BLaER1 treated with 17β-estradiol and CSF1 and Interleukin-3, amounts not matched to agents 10 nM and 100 nM (cell line): ENCODE data around the gene AFF3.
"Not testable (repeated sequence)": the region's sequence is repeated elsewhere in the genome, so short reads cannot be mapped to it uniquely, and the experiment has no call there.

Experiments used
- H3K27ac ChIP-seq, 11 experiments: shearing (Covaris generic); formaldehyde crosslinking; 2 replicates each; pipeline ENCODE4 v1.8.1; 2022
- H3K27me3 ChIP-seq, 11 experiments: shearing (Covaris generic); formaldehyde crosslinking; 2 replicates each; pipeline ENCODE4 v1.8.1; 2022
- H3K36me3 ChIP-seq, 11 experiments: shearing (Covaris generic); formaldehyde crosslinking; 2 replicates each; pipeline ENCODE4 v1.8.1; 2022
- H3K4me1 ChIP-seq, 10 experiments: shearing (Covaris generic); formaldehyde crosslinking; 2 replicates each; pipeline ENCODE4 v1.8.1; 2022
- H3K4me2 ChIP-seq, 11 experiments: shearing (Covaris generic); formaldehyde crosslinking; 2 replicates each; pipeline ENCODE4 v1.8.1; 2022
- H3K4me3 ChIP-seq, 10 experiments: shearing (Covaris generic); formaldehyde crosslinking; 2 replicates each; pipeline ENCODE4 v1.8.1; 2022
- H3K9ac ChIP-seq, 11 experiments: shearing (Covaris generic); formaldehyde crosslinking; 2 replicates each; pipeline ENCODE4 v1.8.1; 2022
- H3K9me3 ChIP-seq, 11 experiments: shearing (Covaris generic); formaldehyde crosslinking; replicated peaks in 1 of 11; 2 replicates each; pipeline ENCODE4 v1.8.1; 2022
- H4K20me1 ChIP-seq, 11 experiments: shearing (Covaris generic); formaldehyde crosslinking; 2 replicates each; pipeline ENCODE4 v1.8.1; 2022
- Cebpa-rat ChIP-seq, 11 experiments: shearing (Covaris generic); IDR thresholded peaks; 2 replicates each; pipeline ENCODE4 v1.8.1; 2022

AFF3 gene

DNA sequence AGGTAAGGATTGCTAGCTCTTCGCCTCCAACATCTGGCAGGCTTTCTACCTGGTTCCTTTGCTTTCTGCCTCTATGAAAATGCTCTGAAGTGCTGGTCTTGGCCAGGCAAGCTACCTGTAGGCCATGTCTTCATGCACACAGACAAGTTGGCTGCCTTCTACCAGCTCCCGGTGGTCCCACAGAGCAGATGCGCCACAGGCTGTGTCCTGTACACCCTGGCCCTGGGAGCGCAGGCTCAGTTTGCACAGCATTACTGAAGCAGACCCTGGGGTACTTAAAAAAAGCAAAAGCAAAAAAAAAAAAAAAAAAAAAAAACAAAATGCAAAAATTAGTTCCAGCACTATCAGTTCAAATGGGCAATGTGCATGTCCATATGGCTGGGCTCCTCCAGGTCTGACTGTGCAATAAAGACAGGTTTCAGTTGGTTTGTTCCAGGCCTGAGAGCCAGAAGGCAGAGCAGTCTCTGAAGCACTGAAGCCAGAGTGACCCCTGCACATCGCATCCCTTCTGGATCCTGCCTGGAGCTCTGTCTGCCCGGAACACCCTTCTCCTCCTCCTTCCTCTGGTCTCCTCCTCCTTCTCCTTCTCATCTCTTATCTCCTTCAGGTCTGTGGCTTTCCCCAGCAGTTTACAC is 364.6 kb downstream of the AFF3 start:
- peaks cover 0 to 6% (median 0%) of the 10 kb centered on the region in 11 experiments; a peak in 2 of 22 replicates for H4K20me1 ChIP-seq
- no peak overlapping the region for H3K4me3 ChIP-seq
- H3K36me3 ChIP-seq: peaks cover 0 to 37% (median 6%) of the 10 kb centered on the region in 11 experiments; a peak in 7 of 22 replicates
- no peak overlapping the region for H3K9ac ChIP-seq
- no peak for TF ChIP-seq Cebpa-rat (IDR thresholded peaks at IDR 0.05)
- no peak overlapping the region for H3K27ac ChIP-seq
- peaks cover 10 to 50% (median 36%) of the 10 kb centered on the region in 11 experiments; a peak in 20 of 22 replicates for H3K9me3 ChIP-seq
- H3K4me1 ChIP-seq: peaks cover 24 to 78% (median 29%) of the 10 kb centered on the region in 10 experiments
- H3K4me2 ChIP-seq: peak overlapping the region in 3 of 11 experiments; percentile 59 to 80 (median 70); a peak in 5 of 22 replicates
- H3K27me3 ChIP-seq: no peaks in the 10 kb centered on the region

DNA sequence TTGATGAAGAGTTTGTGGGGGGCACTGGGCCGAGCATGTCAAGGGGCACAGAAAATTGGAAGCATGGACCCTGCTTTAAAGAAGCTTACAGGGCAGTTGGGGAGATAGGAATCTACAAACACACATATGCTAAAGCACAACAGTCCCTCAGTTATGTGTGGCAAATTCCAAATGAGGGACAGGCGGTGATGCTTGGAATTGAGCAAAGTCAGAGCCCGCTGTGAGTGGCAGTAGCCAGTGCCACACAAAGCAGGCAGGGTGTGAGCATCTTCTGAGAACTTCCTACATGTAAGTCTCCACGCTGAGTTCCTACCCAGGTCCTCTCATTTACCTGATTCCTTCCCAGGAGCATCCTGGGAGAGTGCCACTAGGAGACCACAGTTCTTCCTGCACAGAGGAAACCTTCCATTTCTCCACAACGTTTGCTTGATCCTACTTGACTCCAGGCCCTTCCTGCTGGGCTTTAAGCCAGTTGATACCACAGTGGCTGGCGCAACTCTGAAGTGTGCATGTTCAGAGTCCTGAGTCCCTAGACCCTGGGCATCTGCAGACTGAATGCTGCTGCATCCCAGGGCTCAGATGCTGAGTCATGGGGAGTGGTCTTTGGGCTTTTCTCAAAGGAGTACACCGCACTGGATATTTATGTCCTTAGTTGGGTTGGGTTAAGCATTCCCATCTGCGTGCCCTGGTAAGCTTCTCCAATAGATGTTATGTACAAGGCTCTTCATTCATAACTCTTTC is 365.3 kb downstream of the AFF3 start:
- no peaks in the 10 kb centered on the region for H3K27me3 ChIP-seq

DNA sequence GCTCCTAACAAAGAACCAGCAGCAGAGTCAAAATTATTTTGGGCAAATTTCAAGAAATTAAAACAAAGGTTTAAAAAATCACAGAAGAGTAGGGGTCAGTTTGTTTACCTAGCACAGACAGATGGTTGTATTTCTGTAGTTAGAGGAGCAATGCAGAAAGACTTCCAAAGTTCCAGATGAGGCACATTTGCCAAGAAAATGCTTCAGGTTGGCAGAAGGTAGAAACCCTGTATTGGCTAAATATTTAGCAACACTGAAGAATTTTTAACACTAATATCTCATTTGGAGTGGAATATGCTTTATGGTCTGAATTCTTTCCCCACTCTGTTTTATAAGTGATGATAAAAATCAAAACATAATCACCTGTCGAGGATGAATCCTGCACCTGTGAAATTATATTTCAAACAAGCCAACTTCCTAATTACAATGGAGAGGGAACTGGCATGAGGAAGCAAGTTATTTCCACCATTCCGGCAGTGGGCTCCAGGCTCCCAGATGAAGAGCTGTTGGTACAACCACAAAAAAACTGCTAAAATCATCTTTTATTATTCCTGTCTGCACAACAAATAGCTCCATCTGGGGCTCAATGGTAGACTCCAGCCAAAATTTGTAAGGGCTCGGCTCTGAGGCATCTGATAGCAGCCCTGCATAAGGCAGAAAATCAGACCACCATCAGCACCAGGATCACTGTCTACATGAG is 366.0 kb downstream of the AFF3 start:
- Histone ChIP-seq H3K4me3 (no peak overlapping the region), H3K4me2 (peak overlapping the region in 10 of 11 experiments; percentile 0 to 80 (median 25); a peak in 13 of 22 replicates), H4K20me1 (peaks cover 0 to 7% (median 0%) of the 10 kb centered on the region in 11 experiments; a peak in 2 of 22 replicates), H3K36me3 (peaks cover 0 to 37% (median 6%) of the 10 kb centered on the region in 11 experiments; a peak in 7 of 22 replicates), H3K9ac (no peak overlapping the region), H3K27ac (no peak overlapping the region), H3K27me3 (no peaks in the 10 kb centered on the region), H3K4me1 (peaks cover 38 to 83% (median 43%) of the 10 kb centered on the region in 10 experiments), H3K9me3 (peaks cover 10 to 50% (median 36%) of the 10 kb centered on the region in 11 experiments; a peak in 20 of 22 replicates)
- no peak for TF ChIP-seq Cebpa-rat (IDR thresholded peaks at IDR 0.05)

More for the DNA sequence above, 365.3 kb downstream of the AFF3 start:
- no peak for TF ChIP-seq Cebpa-rat (IDR thresholded peaks at IDR 0.05)
- H4K20me1 ChIP-seq: peaks cover 0 to 7% (median 0%) of the 10 kb centered on the region in 11 experiments; a peak in 2 of 22 replicates
- H3K4me2 ChIP-seq: peak overlapping the region in 10 of 11 experiments; percentile 0 to 80 (median 25); a peak in 11 of 22 replicates
- peaks cover 10 to 50% (median 36%) of the 10 kb centered on the region in 11 experiments; a peak in 20 of 22 replicates for H3K9me3 ChIP-seq
- no peak overlapping the region for H3K9ac ChIP-seq
- peaks cover 0 to 37% (median 6%) of the 10 kb centered on the region in 11 experiments; a peak in 7 of 22 replicates for H3K36me3 ChIP-seq
- H3K4me3 ChIP-seq: no peak overlapping the region
- H3K4me1 ChIP-seq: peaks cover 31 to 78% (median 36%) of the 10 kb centered on the region in 10 experiments
- no peak overlapping the region for H3K27ac ChIP-seq

DNA sequence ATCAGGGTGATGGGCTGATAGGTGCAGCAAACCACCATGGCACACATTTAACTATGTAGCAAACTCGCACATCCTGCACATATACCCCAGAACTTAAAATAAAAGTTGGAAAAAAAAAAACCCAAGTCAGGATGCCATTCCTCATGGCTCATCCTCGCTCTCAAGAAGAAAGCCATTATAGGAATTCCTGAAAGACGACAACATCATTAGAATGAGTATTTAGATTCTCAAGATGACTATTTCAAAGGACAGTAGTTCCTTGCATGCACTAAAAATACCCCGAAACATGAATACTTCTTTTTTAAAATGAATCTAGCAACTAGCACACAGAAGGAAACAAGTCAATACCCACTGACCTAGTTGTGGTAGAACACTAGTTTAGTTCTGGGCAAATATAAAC is 366.8 kb downstream of the AFF3 start:
- Histone ChIP-seq H3K27me3 (no peaks in the 10 kb centered on the region), H3K9me3 (peaks cover 10 to 54% (median 37%) of the 10 kb centered on the region in 11 experiments; a peak in 20 of 22 replicates), H3K4me2 (peak overlapping the region in 5 of 11 experiments; percentile 17 to 80 (median 59); a peak in 9 of 22 replicates), H3K4me1 (peaks cover 40 to 86% (median 47%) of the 10 kb centered on the region in 10 experiments), H3K27ac (no peak overlapping the region), H4K20me1 (peaks cover 0 to 7% (median 0%) of the 10 kb centered on the region in 11 experiments; a peak in 2 of 22 replicates), H3K36me3 (peaks cover 0 to 40% (median 9%) of the 10 kb centered on the region in 11 experiments; a peak in 9 of 22 replicates), H3K4me3 (no peak overlapping the region), H3K9ac (no peak overlapping the region)
- no peak for TF ChIP-seq Cebpa-rat (IDR thresholded peaks at IDR 0.05)

DNA sequence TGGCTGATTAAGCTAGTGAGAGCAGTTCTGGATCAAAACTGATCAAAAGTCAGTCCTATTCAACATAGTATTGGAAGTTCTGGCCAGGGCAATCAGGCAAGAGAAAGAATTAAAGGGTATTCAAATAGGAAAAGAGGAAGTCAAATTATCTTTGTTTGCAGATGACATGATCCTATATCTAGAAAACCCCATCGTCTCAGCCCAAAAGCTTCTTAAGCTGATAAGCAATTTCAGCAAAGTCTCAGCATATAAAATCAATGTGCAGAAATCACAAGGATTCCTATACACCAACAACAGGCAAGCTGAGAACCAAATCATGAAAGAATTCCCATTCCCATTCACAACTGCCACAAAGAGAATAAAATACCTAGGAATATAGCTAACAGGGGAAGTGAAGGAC is 368.7 kb downstream of the AFF3 start:
- not testable (repeated sequence) for H3K9ac ChIP-seq, H4K20me1 ChIP-seq, H3K27me3 ChIP-seq, H3K4me3 ChIP-seq
- Histone ChIP-seq H3K4me2 (peak overlapping the region; percentile 59 to 91 (median 79)), H3K27ac (peak overlapping the region in 2 of 11 experiments; percentile 3 to 87; a peak in 2 of 22 replicates), H3K36me3 (peaks cover 0 to 46% (median 20%) of the 10 kb centered on the region in 11 experiments; a peak in 14 of 22 replicates), H3K4me1 (peaks cover 40 to 94% (median 52%) of the 10 kb centered on the region in 10 experiments), H3K9me3 (peaks cover 13 to 59% (median 43%) of the 10 kb centered on the region in 11 experiments; a peak in 20 of 22 replicates)

DNA sequence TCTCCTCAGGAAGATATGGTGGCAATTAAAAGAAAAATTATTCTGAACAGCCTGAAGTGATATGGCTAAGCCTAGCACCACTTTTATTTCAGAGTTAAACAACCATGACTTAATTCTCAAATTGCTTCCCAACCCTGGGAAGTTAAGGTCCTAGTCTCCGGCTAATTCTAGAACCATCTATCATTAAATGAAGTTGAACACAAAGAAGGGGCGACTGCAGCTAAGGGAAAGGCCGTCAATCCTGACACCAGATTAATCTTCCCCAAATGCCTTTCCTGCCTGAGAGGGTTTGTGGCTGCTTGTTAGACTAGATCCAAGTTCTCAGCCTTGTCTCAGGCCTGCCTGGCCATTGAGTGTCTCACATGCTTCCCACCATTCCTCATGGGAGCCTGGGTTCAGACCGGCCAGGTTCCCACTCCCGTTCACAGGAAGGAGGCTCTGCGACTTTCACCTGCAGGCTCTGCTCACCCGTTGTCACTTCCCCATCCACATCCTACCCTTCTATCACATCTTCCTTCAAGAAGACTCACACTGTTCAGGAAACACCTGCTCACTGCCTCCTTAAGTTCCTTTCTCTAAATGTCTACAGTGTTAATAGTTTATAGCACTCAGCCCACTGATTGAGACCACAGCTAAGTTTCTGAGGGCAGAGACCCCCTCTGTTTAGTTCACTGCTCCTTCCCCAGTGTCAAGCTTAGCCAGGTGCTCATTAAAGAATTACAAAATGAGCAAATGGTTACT is 369.6 kb downstream of the AFF3 start:
- H3K9ac ChIP-seq: peak overlapping the region in 4 of 11 experiments; percentile 31 to 72 (median 64); a peak in 6 of 22 replicates
- peaks cover 5 to 52% (median 39%) of the 10 kb centered on the region in 11 experiments; a peak in 20 of 22 replicates for H3K9me3 ChIP-seq
- H4K20me1 ChIP-seq: peaks cover 0 to 7% (median 0%) of the 10 kb centered on the region in 11 experiments; a peak in 2 of 22 replicates
- H3K27ac ChIP-seq: peak overlapping the region in 10 of 11 experiments; percentile 7 to 87 (median 46); a peak in 17 of 22 replicates
- peaks cover 40 to 99% (median 52%) of the 10 kb centered on the region in 10 experiments for H3K4me1 ChIP-seq
- peaks cover 0 to 41% (median 22%) of the 10 kb centered on the region in 11 experiments; a peak in 14 of 22 replicates for H3K36me3 ChIP-seq
- peak overlapping the region; percentile 59 to 91 (median 79) for H3K4me2 ChIP-seq
- TF ChIP-seq Cebpa-rat (IDR thresholded peaks at IDR 0.05): no peak
- no peak overlapping the region for H3K4me3 ChIP-seq
- no peaks in the 10 kb centered on the region for H3K27me3 ChIP-seq

DNA sequence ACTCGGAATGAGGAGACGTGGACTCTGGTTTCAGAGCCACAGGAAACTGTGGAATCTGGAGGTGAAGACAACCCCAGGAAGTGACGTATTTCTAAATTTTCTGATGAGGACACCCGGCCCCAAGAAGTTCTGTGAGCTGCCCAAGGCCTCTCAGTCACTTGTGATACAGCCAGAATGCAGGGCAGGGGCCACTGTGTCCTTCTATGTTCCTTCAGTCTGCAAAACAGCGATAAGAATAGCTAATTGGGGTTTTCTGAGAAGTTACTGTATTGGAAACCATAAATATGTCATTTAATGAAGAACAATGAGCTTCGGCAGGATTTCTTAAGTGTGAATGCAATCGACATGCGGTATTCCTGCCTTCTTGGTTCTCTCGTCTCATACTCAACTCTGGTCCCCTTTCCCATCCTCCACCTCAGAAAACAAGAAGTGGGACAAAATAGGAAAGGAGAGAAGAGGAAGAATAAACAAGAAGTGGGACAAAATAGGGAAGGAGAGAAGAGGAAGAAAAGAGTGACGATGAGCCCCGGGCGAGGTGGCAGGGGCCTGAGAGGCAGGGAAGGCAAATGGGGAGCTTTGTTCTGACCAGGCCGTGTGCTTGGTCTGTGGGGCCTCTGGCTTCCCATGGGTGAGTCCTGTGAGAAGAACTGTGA is 370.6 kb downstream of the AFF3 start:
- Histone ChIP-seq H3K9ac (peak overlapping the region in 4 of 11 experiments; percentile 31 to 72 (median 64); a peak in 7 of 22 replicates), H3K4me2 (peak overlapping the region; percentile 59 to 91 (median 79)), H3K9me3 (peaks cover 5 to 45% (median 39%) of the 10 kb centered on the region in 11 experiments; a peak in 20 of 22 replicates), H3K36me3 (peaks cover 0 to 33% (median 18%) of the 10 kb centered on the region in 11 experiments; a peak in 14 of 22 replicates), H3K4me1 (peaks cover 39 to 99% (median 48%) of the 10 kb centered on the region in 10 experiments), H3K27me3 (no peaks in the 10 kb centered on the region), H3K4me3 (no peak overlapping the region; a peak in 1 of 20 replicates), H4K20me1 (peaks cover 0 to 7% (median 0%) of the 10 kb centered on the region in 11 experiments; a peak in 2 of 22 replicates), H3K27ac (peak overlapping the region in 10 of 11 experiments; percentile 7 to 87 (median 46); a peak in 17 of 22 replicates)
- no peak for TF ChIP-seq Cebpa-rat (IDR thresholded peaks at IDR 0.05)
